DND-41 (cell line): ENCODE data around the gene ESYT2.

Source experiments
- CTCF ChIP-seq: IDR thresholded peaks from 2 replicates; pipeline ENCODE4 v1.5.1; 2012; ENCODE audit warnings: borderline replicate concordance, low read length, moderate library complexity, mild to moderate bottlenecking; ENCODE audit not compliant: poor library complexity, severe bottlenecking; ENCODE audit errors: extremely low read depth
- EZH2 ChIP-seq: IDR thresholded peaks from 3 replicates; pipeline ENCODE4 v1.6.1; 2012; ENCODE audit warnings: borderline replicate concordance, low read depth, mild to moderate bottlenecking, moderate library complexity, low read length, inconsistent platforms; ENCODE audit not compliant: severe bottlenecking

GRCh38 chr7:158702944-158703343, 126.4 kb downstream of the ESYT2 start:
- TF ChIP-seq CTCF (no peak), EZH2 (no peak)
